BLaER1 treated with 17β-estradiol and CSF1 and Interleukin-3, amounts not matched to agents 10 nM and 100 nM (cell line): Measurements from ENCODE around the gene RASSF7.
A peak's percentile ranks its signal among the peaks of the same experiment; 100 is the strongest.

ENCODE experiments used
- H3K27ac ChIP-seq, 11 experiments: shearing (Covaris generic); formaldehyde crosslinking; 2 replicates each; pipeline ENCODE4 v1.8.1; 2022
- H3K27me3 ChIP-seq, 11 experiments: shearing (Covaris generic); formaldehyde crosslinking; 2 replicates each; pipeline ENCODE4 v1.8.1; 2022
- H3K36me3 ChIP-seq, 11 experiments: shearing (Covaris generic); formaldehyde crosslinking; 2 replicates each; pipeline ENCODE4 v1.8.1; 2022
- H3K4me1 ChIP-seq, 10 experiments: shearing (Covaris generic); formaldehyde crosslinking; 2 replicates each; pipeline ENCODE4 v1.8.1; 2022
- H3K4me2 ChIP-seq, 11 experiments: shearing (Covaris generic); formaldehyde crosslinking; 2 replicates each; pipeline ENCODE4 v1.8.1; 2022
- H3K4me3 ChIP-seq, 10 experiments: shearing (Covaris generic); formaldehyde crosslinking; 2 replicates each; pipeline ENCODE4 v1.8.1; 2022
- H3K9ac ChIP-seq, 11 experiments: shearing (Covaris generic); formaldehyde crosslinking; 2 replicates each; pipeline ENCODE4 v1.8.1; 2022
- H3K9me3 ChIP-seq, 11 experiments: shearing (Covaris generic); formaldehyde crosslinking; replicated peaks in 1 of 11; 2 replicates each; pipeline ENCODE4 v1.8.1; 2022
- H4K20me1 ChIP-seq, 11 experiments: shearing (Covaris generic); formaldehyde crosslinking; 2 replicates each; pipeline ENCODE4 v1.8.1; 2022
- Cebpa-rat ChIP-seq, 11 experiments: shearing (Covaris generic); IDR thresholded peaks; 2 replicates each; pipeline ENCODE4 v1.8.1; 2022

RASSF7 gene

DNA sequence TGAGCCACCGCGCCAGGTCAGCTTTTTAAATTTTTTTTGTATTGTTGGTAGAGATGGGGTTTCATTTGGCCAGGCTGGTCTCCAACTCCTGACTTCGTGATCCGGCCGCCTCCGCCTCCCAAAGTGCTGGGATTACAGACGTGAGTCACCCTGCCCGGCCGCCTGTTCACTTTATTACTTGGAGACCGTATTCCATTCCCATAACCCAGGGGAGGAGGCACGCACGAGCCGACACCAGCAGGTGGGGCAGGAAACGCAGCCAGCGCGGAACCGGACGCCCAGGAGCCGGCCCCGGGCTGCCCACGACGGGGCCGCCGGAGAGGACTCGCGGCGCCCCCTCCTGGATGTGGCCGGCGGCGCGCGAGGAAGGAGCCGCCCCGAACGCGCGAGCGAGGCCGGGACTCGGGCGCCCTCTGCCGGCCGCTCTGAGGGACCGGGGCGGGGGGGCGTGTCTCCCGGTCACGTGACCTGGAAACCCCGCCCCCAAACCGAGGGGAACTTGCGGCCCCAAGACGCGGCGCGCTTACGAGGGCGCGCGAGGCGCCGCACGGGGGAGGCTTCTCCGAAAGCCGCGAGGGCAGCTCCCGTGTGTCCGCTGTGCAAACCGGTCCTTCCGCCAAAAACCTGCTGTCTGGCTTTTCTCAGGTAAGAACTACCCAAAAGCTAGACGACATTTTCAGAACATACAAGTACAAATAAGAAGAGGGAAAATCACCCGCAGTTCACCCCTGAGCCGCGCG lies 42.1 kb upstream of the RASSF7 start:
- Histone ChIP-seq H3K4me1 (peaks cover 0 to 21% (median 6%) of the 10 kb centered on the region in 10 experiments; a peak in 16 of 20 replicates), H3K9me3 (peaks cover 12 to 17% (median 16%) of the 10 kb centered on the region in 11 experiments; a peak in 21 of 22 replicates), H3K27ac (no peak overlapping the region; a peak in 3 of 22 replicates), H3K4me2 (peak overlapping the region; percentile 43 to 86 (median 67)), H3K4me3 (peak overlapping the region in 5 of 10 experiments; percentile 9 to 38 (median 25); a peak in 7 of 20 replicates), H4K20me1 (0 out of 22 replicates have a peak, but pooled peaks cover 0 to 5% (median 0%) of the 10 kb centered on the region in 11 experiments), H3K27me3 (no peaks in the 10 kb centered on the region), H3K36me3 (peaks cover 0 to 26% (median 9%) of the 10 kb centered on the region in 11 experiments; a peak in 12 of 22 replicates), H3K9ac (peak overlapping the region in 2 of 11 experiments; percentile 5 to 10; a peak in 1 of 22 replicates)
- no peak for TF ChIP-seq Cebpa-rat (IDR thresholded peaks at IDR 0.05)

DNA sequence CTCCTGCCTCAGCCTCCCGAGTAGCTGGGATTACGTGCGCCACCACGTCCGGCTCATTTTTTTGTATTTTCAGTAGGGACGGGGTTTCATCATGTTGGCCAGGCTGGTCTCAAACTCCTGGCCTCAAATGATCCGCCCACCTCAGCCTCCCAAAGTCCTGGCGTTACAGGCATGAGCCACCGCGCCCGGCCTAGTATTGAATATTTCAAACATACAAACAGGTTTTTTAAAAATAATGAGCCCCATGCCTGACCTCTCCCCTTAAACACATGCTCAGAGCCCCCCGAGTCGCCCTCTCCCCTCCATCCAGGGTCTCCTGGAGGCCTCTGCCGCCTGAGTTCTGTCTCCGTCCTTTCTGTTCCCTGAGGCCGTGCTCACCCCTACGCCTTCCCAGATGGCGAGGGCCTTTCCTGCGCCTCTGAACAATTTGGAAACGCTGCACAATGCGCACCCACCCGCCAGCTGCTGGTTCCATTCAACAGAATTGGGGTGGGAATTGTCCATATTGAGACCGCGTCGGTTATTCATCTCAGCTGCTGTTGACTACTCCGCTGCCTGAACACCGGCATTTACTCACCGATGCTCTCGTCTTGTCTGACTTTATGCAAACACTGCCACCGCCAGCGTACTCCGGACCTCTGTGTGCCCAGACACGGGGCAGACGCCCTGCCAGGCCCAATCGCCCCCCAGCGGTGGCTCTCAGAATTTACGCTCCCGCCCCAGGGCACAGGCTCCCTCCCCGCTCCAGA lies 40.2 kb upstream of the RASSF7 start:
- H3K9ac ChIP-seq = no peak overlapping the region
- H3K4me3 ChIP-seq = no peak overlapping the region
- peaks cover 0 to 4% (median 0%) of the 10 kb centered on the region in 11 experiments; a peak in 1 of 22 replicates for H4K20me1 ChIP-seq
- peaks cover 12 to 17% (median 16%) of the 10 kb centered on the region in 11 experiments; a peak in 21 of 22 replicates for H3K9me3 ChIP-seq
- TF ChIP-seq Cebpa-rat (IDR thresholded peaks at IDR 0.05) = no peak
- H3K27me3 ChIP-seq = no peaks in the 10 kb centered on the region
- H3K27ac ChIP-seq = no peak overlapping the region
- no peak overlapping the region for H3K4me2 ChIP-seq
- H3K36me3 ChIP-seq = peaks cover 0 to 10% (median 4%) of the 10 kb centered on the region in 11 experiments; a peak in 7 of 22 replicates
- H3K4me1 ChIP-seq = peaks cover 0 to 12% (median 6%) of the 10 kb centered on the region in 10 experiments; a peak in 14 of 20 replicates

DNA sequence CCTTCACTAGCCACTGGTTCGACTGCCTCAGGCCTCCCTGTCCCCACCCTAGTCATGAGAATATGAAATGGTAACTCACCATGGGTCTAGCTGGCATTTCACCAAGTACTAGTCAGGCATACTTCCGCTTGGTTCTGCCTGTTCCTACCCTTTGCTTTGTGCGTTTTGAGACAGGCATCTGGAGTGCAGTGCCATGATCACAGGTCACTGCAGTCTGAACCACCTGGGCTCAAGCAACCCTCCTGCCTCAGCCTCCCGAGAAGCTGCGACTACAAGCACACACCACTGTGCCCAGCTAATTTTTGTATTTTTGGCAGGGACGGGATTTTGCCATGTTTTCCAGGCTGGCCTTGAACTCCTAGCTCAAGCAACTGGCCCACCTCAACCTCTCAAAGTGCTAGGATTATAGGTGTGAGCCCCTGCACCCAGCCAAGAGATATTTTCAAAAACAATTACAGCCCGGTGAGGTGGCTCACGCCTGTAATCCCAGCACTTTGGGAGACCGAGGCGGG lies 39.5 kb upstream of the RASSF7 start:
- H4K20me1 ChIP-seq = peaks cover 0 to 4% (median 0%) of the 10 kb centered on the region in 11 experiments; a peak in 2 of 22 replicates
- peaks cover 0 to 12% (median 6%) of the 10 kb centered on the region in 10 experiments; a peak in 14 of 20 replicates for H3K4me1 ChIP-seq
- H3K9me3 ChIP-seq = peaks cover 11 to 13% (median 12%) of the 10 kb centered on the region in 11 experiments; a peak in 21 of 22 replicates
- no peak for TF ChIP-seq Cebpa-rat (IDR thresholded peaks at IDR 0.05)
- H3K36me3 ChIP-seq = peaks cover 0 to 8% (median 0%) of the 10 kb centered on the region in 11 experiments; a peak in 7 of 22 replicates
- no peaks in the 10 kb centered on the region for H3K27me3 ChIP-seq
- H3K4me2 ChIP-seq = no peak overlapping the region
- no peak overlapping the region for H3K27ac ChIP-seq
- no peak overlapping the region for H3K4me3 ChIP-seq
- H3K9ac ChIP-seq = no peak overlapping the region

DNA sequence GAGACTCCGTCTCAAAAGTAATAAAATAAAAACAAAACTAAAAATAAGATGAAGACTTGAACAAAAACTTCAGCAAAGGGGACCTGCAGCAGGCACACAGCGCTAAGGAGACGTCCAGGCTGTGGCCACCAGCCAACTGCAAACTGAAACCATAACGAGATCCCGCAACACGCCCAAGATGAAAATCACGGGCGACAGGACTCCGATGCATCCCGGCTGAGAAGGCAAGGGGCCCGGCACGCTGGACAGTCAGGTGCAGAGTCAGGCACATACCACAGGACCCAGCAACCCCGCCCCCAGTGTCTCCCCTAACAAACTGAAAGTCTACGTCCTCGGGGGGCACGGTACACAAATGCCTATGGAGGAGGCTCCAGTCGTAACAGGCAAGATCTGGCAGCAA lies 34.6 kb upstream of the RASSF7 start:
- H3K4me3 ChIP-seq = no peak overlapping the region
- no peaks in the 10 kb centered on the region for H3K9me3 ChIP-seq
- H3K36me3 ChIP-seq = peaks cover 0 to 21% (median 14%) of the 10 kb centered on the region in 11 experiments; a peak in 20 of 22 replicates
- no peak for TF ChIP-seq Cebpa-rat (IDR thresholded peaks at IDR 0.05)
- H3K27me3 ChIP-seq = no peaks in the 10 kb centered on the region
- peaks cover 0 to 2% (median under 1%) of the 10 kb centered on the region in 10 experiments; a peak in 2 of 20 replicates for H3K4me1 ChIP-seq
- peaks cover 2 to 21% (median 12%) of the 10 kb centered on the region in 11 experiments; a peak in 15 of 22 replicates for H4K20me1 ChIP-seq
- no peak overlapping the region for H3K9ac ChIP-seq
- no peak overlapping the region for H3K4me2 ChIP-seq
- no peak overlapping the region for H3K27ac ChIP-seq

DNA sequence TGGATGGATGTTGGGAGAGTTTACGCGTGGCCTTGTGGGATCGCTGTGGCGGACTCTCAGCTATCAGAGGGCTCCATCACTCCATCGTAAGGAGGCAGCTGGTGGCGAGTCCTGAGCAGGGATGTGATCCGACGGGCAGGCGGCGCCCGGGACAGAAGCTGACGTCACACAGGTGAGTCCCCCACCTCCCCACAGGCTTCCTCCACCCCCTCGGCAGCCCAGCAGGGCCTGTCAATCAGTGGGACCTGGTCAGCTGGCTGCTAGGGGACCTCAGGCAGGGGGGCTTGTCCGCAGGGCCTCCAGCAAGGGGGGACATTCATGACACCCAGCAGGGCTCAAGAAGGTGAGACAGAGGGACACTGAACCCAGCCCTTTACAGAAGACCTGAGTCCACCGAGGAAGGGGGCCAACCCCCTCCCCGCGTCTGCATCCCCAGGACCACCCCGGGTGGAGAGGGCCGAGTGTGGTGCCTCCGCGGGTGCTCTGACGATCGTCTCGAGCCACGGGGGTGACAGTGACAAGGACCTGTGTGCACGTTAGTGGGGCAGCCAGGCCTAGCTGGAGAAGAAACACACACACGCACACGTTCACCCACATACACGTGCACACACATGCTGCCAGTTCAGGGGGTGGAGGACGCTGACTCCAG lies 32.5 kb upstream of the RASSF7 start:
- Histone ChIP-seq H3K4me2 (no peak overlapping the region), H3K27ac (no peak overlapping the region), H3K4me1 (peaks cover 0 to 12% (median 8%) of the 10 kb centered on the region in 10 experiments; a peak in 11 of 20 replicates), H3K9me3 (no peaks in the 10 kb centered on the region), H3K4me3 (no peak overlapping the region), H4K20me1 (peaks cover 23 to 42% (median 33%) of the 10 kb centered on the region in 11 experiments; a peak in 20 of 22 replicates), H3K9ac (no peak overlapping the region), H3K36me3 (peaks cover 19 to 42% (median 35%) of the 10 kb centered on the region in 11 experiments), H3K27me3 (no peaks in the 10 kb centered on the region)
- TF ChIP-seq Cebpa-rat (IDR thresholded peaks at IDR 0.05) = no peak

DNA sequence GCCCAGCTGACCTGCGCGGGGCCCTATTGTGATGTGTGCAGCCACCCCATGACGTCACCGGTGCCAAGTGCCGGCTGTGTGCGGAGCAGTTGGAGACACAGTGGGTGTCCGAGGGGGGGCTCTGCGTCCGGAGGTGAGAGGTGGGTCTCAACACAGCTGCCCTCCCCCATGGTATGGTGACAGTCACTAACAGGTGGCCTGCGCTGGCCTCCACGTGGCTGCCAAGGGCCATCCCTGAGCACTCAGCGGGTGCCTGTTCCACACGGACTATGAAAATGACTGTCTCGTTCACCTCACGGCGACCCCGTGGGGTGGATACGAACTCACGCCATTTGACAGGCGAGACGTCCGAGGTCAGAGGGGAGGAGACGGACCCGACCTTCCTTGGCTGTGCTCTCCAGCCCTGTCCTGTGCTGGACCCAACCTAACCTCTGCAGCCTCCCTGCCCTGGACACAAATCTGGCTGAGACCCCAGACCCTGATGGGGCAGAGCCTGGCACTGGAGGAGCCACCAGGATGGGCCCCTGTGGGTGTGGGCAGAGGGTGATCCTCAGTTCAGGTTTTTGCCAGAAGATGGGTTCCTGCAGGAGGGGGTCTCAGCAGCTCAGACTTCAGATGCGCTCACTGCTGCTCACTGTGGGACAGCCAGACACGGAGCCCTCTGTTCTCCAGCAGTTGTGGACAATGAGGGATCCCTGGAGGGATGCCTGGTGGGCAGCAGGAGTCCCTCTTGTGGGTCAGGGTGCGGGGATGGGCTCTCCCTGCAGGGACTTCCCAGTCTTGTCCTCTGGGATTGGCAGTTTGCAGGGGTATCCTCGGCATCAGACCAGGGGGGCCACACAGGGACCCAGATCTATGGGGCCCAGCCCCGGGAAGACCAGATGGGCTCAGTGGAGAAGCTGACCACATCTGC lies 31.7 kb upstream of the RASSF7 start:
- Histone ChIP-seq H3K9me3 (no peaks in the 10 kb centered on the region), H3K27me3 (no peaks in the 10 kb centered on the region), H4K20me1 (peaks cover 30 to 50% (median 40%) of the 10 kb centered on the region in 11 experiments), H3K4me3 (no peak overlapping the region), H3K4me2 (no peak overlapping the region), H3K27ac (no peak overlapping the region), H3K4me1 (peaks cover 5 to 20% (median 15%) of the 10 kb centered on the region in 10 experiments), H3K36me3 (peaks cover 24 to 50% (median 42%) of the 10 kb centered on the region in 11 experiments), H3K9ac (peak overlapping the region in 4 of 11 experiments; percentile 0 to 27 (median 20); a peak in 3 of 22 replicates)
- no peak for TF ChIP-seq Cebpa-rat (IDR thresholded peaks at IDR 0.05)

DNA sequence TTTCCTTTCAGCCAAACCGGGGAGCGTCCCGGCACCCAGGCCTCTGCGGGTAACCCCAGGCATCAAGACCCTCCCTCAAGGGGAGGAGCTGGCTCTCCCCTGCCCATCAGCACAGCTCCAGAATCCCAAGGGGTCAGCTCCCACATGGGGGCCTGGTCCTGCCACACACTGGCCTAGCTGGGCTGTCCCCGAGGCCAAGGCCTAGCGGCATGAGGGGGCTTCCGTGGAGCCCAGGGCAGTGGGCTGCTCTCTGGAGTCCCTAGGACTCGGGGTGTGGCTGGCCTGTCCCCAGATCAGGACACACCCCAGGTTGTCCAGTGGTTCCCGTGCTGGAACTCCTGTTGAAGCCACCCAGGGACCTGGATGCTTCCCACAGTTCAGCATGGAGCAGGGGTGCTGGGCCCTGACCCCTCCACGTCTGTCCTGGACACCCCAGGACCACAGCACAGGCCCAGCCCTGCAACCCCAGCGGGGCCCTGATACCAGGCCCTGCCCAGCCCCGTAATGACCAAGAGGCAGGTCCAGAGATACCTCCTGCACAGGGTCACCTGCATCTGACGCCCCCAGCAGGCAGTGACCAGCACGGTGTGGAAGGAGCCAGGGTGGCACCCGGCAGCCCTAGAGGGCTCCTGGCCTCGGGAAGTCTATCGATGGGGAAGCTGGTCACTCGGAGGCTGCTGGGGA lies 30.9 kb upstream of the RASSF7 start:
- peaks cover 38 to 58% (median 48%) of the 10 kb centered on the region in 11 experiments for H4K20me1 ChIP-seq
- H3K36me3 ChIP-seq = peaks cover 24 to 51% (median 42%) of the 10 kb centered on the region in 11 experiments
- no peak overlapping the region for H3K27ac ChIP-seq
- peaks cover 10 to 24% (median 21%) of the 10 kb centered on the region in 10 experiments for H3K4me1 ChIP-seq
- peak overlapping the region in 4 of 11 experiments; percentile 0 to 27 (median 20); a peak in 3 of 22 replicates for H3K9ac ChIP-seq
- no peak overlapping the region for H3K4me2 ChIP-seq
- no peaks in the 10 kb centered on the region for H3K27me3 ChIP-seq
- H3K9me3 ChIP-seq = no peaks in the 10 kb centered on the region
- no peak for TF ChIP-seq Cebpa-rat (IDR thresholded peaks at IDR 0.05)
- H3K4me3 ChIP-seq = no peak overlapping the region
